Caco-2 (cell line): ENCODE results near the gene IL10. TPM values are rescaled to one million over a fixed set of nuclear protein-coding genes. Genes with fewer than 3 reads are reported as not detected.

ENCODE experiments used
- BruUV-seq: library from RNA; stranded (reverse); fragments of 400-500 nt; replicated peaks from 2 replicates; lab custom pipeline; 2021; lab: Mats Ljungman, UMichigan
- CTCF ChIA-PET: fragments of 300-600 bp; sonication (Branson Sonifier 250); formaldehyde crosslinking; loops from one replicate; lab custom pipeline; 2022; ENCODE audit warnings: antibody characterized with exemption; lab: Charles Lee
- POLR2A ChIA-PET: fragments of 300-600 bp; sonication (Branson Sonifier 250); formaldehyde crosslinking; loops from one replicate; lab custom pipeline; 2022; ENCODE audit warnings: antibody characterized with exemption; lab: Charles Lee
- DNase-seq, 2 experiments: peaks; one replicate each; pipeline versions ENCODE4 v3.0.0 to v3.0.0-alpha.2; 2020 to 2022
- H3K27me3 ChIP-seq: replicated peaks from 2 replicates; pipeline ENCODE4 v1.6.0; 2011; ENCODE audit warnings: low read length; ENCODE audit not compliant: control insufficient read depth, insufficient read depth
- H3K36me3 ChIP-seq: 2 replicates; pipeline ENCODE4 v1.5.1; 2011; ENCODE audit warnings: low read length; ENCODE audit not compliant: control insufficient read depth, insufficient read depth
- H3K4me1 ChIP-seq: fragments of 250-450 bp; sonication (Bioruptor Pico); 2 replicates; pipeline ENCODE4 v1.5.1; 2020; ENCODE audit warnings: mild to moderate bottlenecking
- H3K4me3 ChIP-seq: 2 replicates; pipeline ENCODE4 v1.5.1; 2011; ENCODE audit warnings: low read depth, mild to moderate bottlenecking, control low read depth, low read length
- H3K9me3 ChIP-seq: fragments of 250-450 bp; sonication (Bioruptor Pico); 2 replicates; pipeline ENCODE4 v1.5.1; 2020; ENCODE audit warnings: mild to moderate bottlenecking, moderate library complexity
- H3K27ac Mint-ChIP-seq: one replicate; pipeline ENCODE4 v1.8.0; 2022; ENCODE audit warnings: mixed read lengths; ENCODE audit not compliant: unreplicated experiment
- H3K27me3 Mint-ChIP-seq: one replicate; pipeline ENCODE4 v1.8.0; 2022; ENCODE audit warnings: mixed read lengths; ENCODE audit not compliant: insufficient read depth, unreplicated experiment
- H3K36me3 Mint-ChIP-seq: one replicate; pipeline ENCODE4 v1.8.0; 2022; ENCODE audit warnings: mild to moderate bottlenecking, mixed read lengths; ENCODE audit not compliant: insufficient read depth, unreplicated experiment
- H3K4me1 Mint-ChIP-seq: one replicate; pipeline ENCODE4 v1.8.0; 2022; ENCODE audit warnings: low read depth, mixed read lengths; ENCODE audit not compliant: unreplicated experiment
- H3K4me3 Mint-ChIP-seq: one replicate; pipeline ENCODE4 v1.8.0; 2022; ENCODE audit warnings: mild to moderate bottlenecking, moderate library complexity, mixed read lengths; ENCODE audit not compliant: unreplicated experiment
- H3K9me3 Mint-ChIP-seq: one replicate; pipeline ENCODE4 v1.8.0; 2022; ENCODE audit warnings: mixed read lengths; ENCODE audit not compliant: unreplicated experiment
- intact Hi-C: fragments of 100-400 bp; cut with micrococcal nuclease; formaldehyde crosslinking; loops from one replicate; pipeline ENCODE4 v1.10.0; 2022; ENCODE audit not compliant: unreplicated experiment
- total RNA-seq: library from RNA; stranded (reverse); gene quantifications from 2 replicates; pipeline ENCODE4 v1.2.3, GENCODE V29; 2022
- TF ChIP-seq, protein P1 (sequence below), 2 experiments: fragments of 200-600 bp in 1 of 2; IDR thresholded peaks; 1 replicate in 1 of 2; 2 replicates in 1 of 2; pipeline versions ENCODE4 v1.5.1 to v1.8.0; 2011 to 2022; ENCODE audit warnings: antibody characterized with exemption in 1 of 2, control low read depth in 1 of 2, inconsistent platforms in 1 of 2, low read depth in 1 of 2, low read length in 1 of 2, mild to moderate bottlenecking in 1 of 2, moderate library complexity in 1 of 2; ENCODE audit not compliant: insufficient read depth in 1 of 2, severe bottlenecking in 1 of 2, unreplicated experiment in 1 of 2

The IL10 gene
- total RNA-seq, 1 experiment from 2014 or later = not detected

DNA sequence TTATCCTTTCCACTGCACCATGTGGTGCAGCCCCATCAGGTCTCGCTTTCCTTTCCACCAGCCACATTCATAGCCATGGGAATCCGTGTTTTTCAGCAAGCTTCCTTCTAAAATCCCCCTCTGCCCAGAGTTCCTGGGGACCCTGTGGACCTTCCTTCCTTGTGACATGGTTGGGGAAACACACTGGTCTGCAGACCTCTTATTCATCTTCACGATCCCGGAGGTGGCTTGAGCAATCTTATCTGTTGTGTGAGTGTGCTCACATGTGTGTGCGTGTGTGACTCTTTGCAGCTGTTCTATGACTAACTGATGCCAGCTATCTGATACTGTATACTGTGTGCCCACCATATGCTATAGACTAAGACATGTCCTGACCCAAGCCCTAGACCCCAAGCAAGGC is 15.6 kb upstream of the IL10 start:
- ChIA-PET POLR2A (no interaction called here), CTCF (no interaction called here)
- H3K36me3 Mint-ChIP-seq = no peaks in the 10 kb centered on the region
- Histone ChIP-seq H3K36me3 (no peaks in the 10 kb centered on the region), H3K27me3 (no peaks in the 10 kb centered on the region), H3K4me3 (no peak overlapping the region), H3K9me3 (no peaks in the 10 kb centered on the region), H3K4me1 (peaks cover 6% of the 10 kb centered on the region)
- BruUV-seq = no TSS peak
- H3K4me3 Mint-ChIP-seq = no peak overlapping the region
- no peak overlapping the region for H3K27ac Mint-ChIP-seq
- DNase-seq = no peak
- no peaks in the 10 kb centered on the region for H3K27me3 Mint-ChIP-seq
- TF ChIP-seq, protein P1, sequence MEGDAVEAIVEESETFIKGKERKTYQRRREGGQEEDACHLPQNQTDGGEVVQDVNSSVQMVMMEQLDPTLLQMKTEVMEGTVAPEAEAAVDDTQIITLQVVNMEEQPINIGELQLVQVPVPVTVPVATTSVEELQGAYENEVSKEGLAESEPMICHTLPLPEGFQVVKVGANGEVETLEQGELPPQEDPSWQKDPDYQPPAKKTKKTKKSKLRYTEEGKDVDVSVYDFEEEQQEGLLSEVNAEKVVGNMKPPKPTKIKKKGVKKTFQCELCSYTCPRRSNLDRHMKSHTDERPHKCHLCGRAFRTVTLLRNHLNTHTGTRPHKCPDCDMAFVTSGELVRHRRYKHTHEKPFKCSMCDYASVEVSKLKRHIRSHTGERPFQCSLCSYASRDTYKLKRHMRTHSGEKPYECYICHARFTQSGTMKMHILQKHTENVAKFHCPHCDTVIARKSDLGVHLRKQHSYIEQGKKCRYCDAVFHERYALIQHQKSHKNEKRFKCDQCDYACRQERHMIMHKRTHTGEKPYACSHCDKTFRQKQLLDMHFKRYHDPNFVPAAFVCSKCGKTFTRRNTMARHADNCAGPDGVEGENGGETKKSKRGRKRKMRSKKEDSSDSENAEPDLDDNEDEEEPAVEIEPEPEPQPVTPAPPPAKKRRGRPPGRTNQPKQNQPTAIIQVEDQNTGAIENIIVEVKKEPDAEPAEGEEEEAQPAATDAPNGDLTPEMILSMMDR (IDR thresholded peaks at IDR 0.05; ENCODE audit: insufficient read depth in 1 of 2, low read depth in 1 of 2, low read length in 1 of 2, severe bottlenecking in 1 of 2, unreplicated experiment in 1 of 2) = no peak
- H3K4me1 Mint-ChIP-seq = peaks cover 7% of the 10 kb centered on the region
- no peaks in the 10 kb centered on the region for H3K9me3 Mint-ChIP-seq
- intact Hi-C loops = no loop called here

DNA sequence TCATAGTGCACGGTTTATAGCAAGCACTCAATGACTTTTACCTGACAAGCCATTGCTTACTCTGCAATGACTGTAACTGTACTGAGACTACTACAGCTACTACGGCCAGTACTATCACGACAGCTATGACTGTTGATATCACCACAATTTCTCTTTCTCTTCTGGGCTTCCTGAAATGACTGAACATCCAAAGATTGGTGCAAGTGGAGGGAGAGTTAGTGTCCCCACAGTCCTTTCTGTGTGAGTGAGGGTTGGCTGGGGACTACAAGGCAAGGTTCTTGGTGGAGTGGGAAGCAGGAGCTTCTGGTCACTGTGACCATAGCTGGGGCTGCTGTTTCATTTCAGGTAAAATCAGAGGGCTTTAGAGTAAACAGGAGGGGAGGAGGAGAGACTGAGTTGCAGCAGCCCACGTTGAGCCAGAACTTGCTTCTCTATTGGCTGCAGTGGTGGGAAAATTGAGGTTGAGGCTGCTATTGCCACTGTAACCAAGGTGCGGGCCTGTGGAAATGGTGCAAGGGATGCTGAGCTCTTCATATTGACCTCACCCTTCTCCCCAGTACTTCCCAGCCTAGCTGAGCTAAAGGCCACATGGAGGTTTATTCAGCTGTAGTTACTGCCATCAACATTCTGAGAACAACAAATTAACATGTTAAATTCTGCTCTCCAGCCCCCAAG is 14.1 kb upstream of the IL10 start:
- no TSS peak for BruUV-seq
- Histone ChIP-seq H3K36me3 (no peaks in the 10 kb centered on the region), H3K9me3 (no peaks in the 10 kb centered on the region), H3K4me3 (no peak overlapping the region), H3K4me1 (peaks cover 6% of the 10 kb centered on the region), H3K27me3 (no peaks in the 10 kb centered on the region)
- no peak overlapping the region for H3K4me3 Mint-ChIP-seq
- DNase-seq = no peak
- ChIA-PET CTCF (no interaction called here), POLR2A (no interaction called here)
- TF ChIP-seq, protein P1 (IDR thresholded peaks at IDR 0.05; ENCODE audit: insufficient read depth in 1 of 2, low read depth in 1 of 2, low read length in 1 of 2, severe bottlenecking in 1 of 2, unreplicated experiment in 1 of 2) = no peak
- no peaks in the 10 kb centered on the region for H3K9me3 Mint-ChIP-seq
- intact Hi-C loops = no loop called here
- H3K36me3 Mint-ChIP-seq = no peaks in the 10 kb centered on the region
- no peaks in the 10 kb centered on the region for H3K27me3 Mint-ChIP-seq
- no peak overlapping the region for H3K27ac Mint-ChIP-seq
- H3K4me1 Mint-ChIP-seq = peaks cover 7% of the 10 kb centered on the region

DNA sequence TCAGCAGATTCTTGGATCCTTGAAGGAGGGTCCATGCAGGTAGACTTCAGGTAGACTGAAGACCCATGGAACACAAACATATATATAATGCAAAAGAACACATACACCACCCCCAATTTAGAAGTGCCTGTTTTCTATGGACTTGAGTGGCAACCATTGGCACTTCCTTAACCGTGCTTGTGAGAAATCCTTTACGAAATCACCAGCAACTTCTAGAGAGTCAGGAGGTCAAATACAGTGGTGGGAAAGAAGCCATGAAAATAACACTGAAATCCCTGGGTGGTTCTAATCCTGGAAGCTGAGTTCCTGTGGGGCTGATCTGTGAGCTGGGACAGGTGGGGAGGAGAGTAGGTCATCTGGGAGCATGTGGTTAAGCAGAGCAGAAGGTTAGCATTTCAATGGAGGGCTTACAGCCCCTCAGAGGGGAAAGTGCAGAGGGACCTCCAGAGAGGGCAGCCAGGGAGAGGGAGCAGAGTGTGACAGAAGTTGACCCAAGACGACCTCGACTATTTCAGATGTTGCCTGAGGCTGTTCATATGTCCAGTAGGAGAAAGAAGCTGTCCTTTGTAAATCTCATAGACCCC is 13.0 kb upstream of the IL10 start:
- Histone ChIP-seq H3K9me3 (no peaks in the 10 kb centered on the region), H3K4me3 (no peak overlapping the region), H3K36me3 (no peaks in the 10 kb centered on the region), H3K4me1 (peaks cover 6% of the 10 kb centered on the region), H3K27me3 (no peaks in the 10 kb centered on the region)
- ChIA-PET POLR2A (no interaction called here), CTCF (no interaction called here)
- Mint-ChIP-seq H3K27ac (no peak overlapping the region), H3K27me3 (no peaks in the 10 kb centered on the region), H3K9me3 (no peaks in the 10 kb centered on the region), H3K4me1 (peaks cover 7% of the 10 kb centered on the region), H3K36me3 (no peaks in the 10 kb centered on the region), H3K4me3 (no peak overlapping the region)
- TF ChIP-seq, protein P1 (IDR thresholded peaks at IDR 0.05; ENCODE audit: insufficient read depth in 1 of 2, low read depth in 1 of 2, low read length in 1 of 2, severe bottlenecking in 1 of 2, unreplicated experiment in 1 of 2) = no peak
- intact Hi-C loops = no loop called here
- DNase-seq = no peak
- BruUV-seq = no TSS peak
